ENCODE data around the gene CDC42BPB. TPM values are rescaled to one million over a fixed set of nuclear protein-coding genes. Genes with fewer than 3 reads are reported as not detected.

The CDC42BPB gene
- total RNA-seq, 2 experiments from 2014 or later: 0.81 to 1.1 TPM

DNA sequence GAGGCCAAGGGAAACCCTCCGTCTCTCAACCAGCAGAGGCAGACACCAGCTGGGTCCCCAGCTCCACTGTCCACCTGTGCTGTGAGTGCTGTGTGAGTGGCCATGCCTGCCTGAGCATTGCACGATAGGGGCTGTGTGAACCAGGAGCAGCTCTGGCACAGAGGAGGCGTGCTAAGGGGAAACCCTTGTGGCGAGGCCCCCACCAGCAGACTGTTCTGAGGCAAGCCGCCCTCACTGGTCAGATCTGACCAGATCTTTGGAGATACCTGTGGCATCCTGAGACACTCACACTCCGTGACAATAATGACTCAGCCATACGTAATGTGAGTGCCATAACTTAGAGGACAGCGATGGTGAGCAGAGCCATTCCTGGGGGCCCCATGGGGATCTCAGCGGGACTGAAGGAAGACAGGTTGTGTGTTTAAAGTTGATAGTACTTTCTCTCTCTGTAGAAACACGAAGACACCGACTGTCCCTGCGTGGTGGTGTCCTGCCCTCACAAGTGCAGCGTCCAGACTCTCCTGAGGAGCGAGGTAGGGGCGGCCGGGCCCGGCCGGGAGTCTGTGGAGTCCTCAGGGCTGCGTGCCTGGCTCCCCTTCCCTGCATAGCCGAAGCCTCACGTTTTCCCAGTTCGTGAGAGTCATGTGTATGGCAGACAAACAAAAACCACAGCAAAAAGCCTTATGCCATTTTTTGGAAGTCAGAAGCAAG, 171.5 kb downstream of the CDC42BPB start:
- Mint-ChIP-seq H3K4me3 (no peak overlapping the region), H3K27ac (no peak overlapping the region), H3K27me3 (no peaks in the 10 kb centered on the region), H3K4me1 (peaks cover 6% of the 10 kb centered on the region), H3K9me3 (no peaks in the 10 kb centered on the region), H3K36me3 (ENCODE audit: low read depth) (peaks cover 12% of the 10 kb centered on the region)
- ChIA-PET CTCF (no interaction called here), POLR2A (no interaction called here)
- DNase-seq: no peak

- Mint-ChIP-seq H3K36me3 (ENCODE audit: low read depth) (peaks cover 21% of the 10 kb centered on the region), H3K27ac (no peak overlapping the region), H3K9me3 (no peaks in the 10 kb centered on the region), H3K4me1 (peaks cover 6% of the 10 kb centered on the region), H3K4me3 (no peak overlapping the region), H3K27me3 (no peaks in the 10 kb centered on the region)
- ChIA-PET POLR2A (no interaction called here), CTCF (no interaction called here)
- no peak for DNase-seq
Measured at GRCh38 chr14:102883554-102883953, 173.8 kb downstream of the CDC42BPB start.

- DNase-seq: no peak
Measured at GRCh38 chr14:102883089-102883541, 174.2 kb downstream of the CDC42BPB start.

More at GRCh38 chr14:102883089-102883541, 174.2 kb downstream of the CDC42BPB start:
- H3K27me3 Mint-ChIP-seq: no peaks in the 10 kb centered on the region
- peaks cover 6% of the 10 kb centered on the region for H3K4me1 Mint-ChIP-seq
- peaks cover 18% of the 10 kb centered on the region for H3K36me3 Mint-ChIP-seq (ENCODE audit: low read depth)
- H3K27ac Mint-ChIP-seq: peak overlapping the region; percentile 61
- POLR2A ChIA-PET: no interaction called here
- CTCF ChIA-PET: no interaction called here
- H3K9me3 Mint-ChIP-seq: no peaks in the 10 kb centered on the region
- H3K4me3 Mint-ChIP-seq: no peak overlapping the region

Other genes starting within 250 kb of the CDC42BPB start
- gene AMN, start 134.9 kb downstream of the CDC42BPB start, total RNA-seq: under 1 TPM; 0.15 to 0.30 TPM
- gene LBHD2, start 26.7 kb upstream of the CDC42BPB start, total RNA-seq: not detected
- not detected for gene EXOC3L4, start 37.2 kb upstream of the CDC42BPB start, total RNA-seq
- under 1 TPM in 1 of 2 experiments, not detected in 1; 0.60 TPM for gene TNFAIP2, start 65.9 kb upstream of the CDC42BPB start, total RNA-seq